Gastroesophageal sphincter (tissue), 3 donors: ENCODE results near the gene SYNPR.

Source experiments
- CTCF ChIP-seq, 4 experiments: fragments of 200-600 bp in 2 of 4; fragments of 450-650 bp in 2 of 4; sonication (generic) in 1 of 4; IDR thresholded peaks; one replicate each; pipeline ENCODE4 v1.5.1; 2017 to 2019; ENCODE audit warnings: antibody characterized with exemption in 4 of 4, mild to moderate bottlenecking in 2 of 4, moderate library complexity in 2 of 4
- POLR2A ChIP-seq, 2 donors: fragments of 450-650 bp; IDR thresholded peaks; one replicate each; pipeline ENCODE4 v1.6.1; 2017; ENCODE audit warnings: antibody characterized with exemption in 2 of 2, mild to moderate bottlenecking in 2 of 2, moderate library complexity in 1 of 2
- POLR2AphosphoS5 ChIP-seq: sonication (generic); formaldehyde crosslinking; IDR thresholded peaks from one replicate; pipeline ENCODE4 v1.6.1; 2017; ENCODE audit warnings: antibody characterized with exemption

GRCh38 chr3:63479661-63480035 is 201.5 kb downstream of the SYNPR start:
- TF ChIP-seq CTCF (IDR thresholded peaks at IDR 0.05) (no peak), POLR2AphosphoS5 (no peak), POLR2A (IDR thresholded peaks at IDR 0.05) (no peak)
